ENCODE results near the gene TSHZ2. TPM values are rescaled to one million over a fixed set of nuclear protein-coding genes. Genes with fewer than 3 reads are reported as not detected.

The TSHZ2 gene
- total RNA-seq, 1 experiment from 2014 or later, result 2.3 TPM

DNA sequence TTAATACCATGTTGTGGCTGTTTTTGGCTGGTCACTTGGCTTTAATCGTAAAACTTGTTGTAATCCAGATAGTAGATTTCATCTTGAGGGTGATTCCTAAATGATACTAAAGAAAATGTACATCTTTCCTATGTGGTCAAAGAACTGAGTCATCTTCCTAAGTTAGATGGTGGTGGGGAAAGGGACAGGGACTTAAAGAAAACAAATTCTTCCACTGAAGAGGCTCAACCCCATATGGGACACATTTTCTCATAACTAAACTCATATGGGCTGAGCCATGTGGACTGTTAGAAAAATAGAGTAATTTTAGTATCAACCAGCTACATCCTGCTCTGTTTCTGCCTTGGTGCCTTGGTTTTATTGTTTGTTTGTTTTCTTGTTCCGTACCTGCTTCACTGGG, 155.8 kb downstream of the TSHZ2 start:
- TF ChIP-seq, protein P1, sequence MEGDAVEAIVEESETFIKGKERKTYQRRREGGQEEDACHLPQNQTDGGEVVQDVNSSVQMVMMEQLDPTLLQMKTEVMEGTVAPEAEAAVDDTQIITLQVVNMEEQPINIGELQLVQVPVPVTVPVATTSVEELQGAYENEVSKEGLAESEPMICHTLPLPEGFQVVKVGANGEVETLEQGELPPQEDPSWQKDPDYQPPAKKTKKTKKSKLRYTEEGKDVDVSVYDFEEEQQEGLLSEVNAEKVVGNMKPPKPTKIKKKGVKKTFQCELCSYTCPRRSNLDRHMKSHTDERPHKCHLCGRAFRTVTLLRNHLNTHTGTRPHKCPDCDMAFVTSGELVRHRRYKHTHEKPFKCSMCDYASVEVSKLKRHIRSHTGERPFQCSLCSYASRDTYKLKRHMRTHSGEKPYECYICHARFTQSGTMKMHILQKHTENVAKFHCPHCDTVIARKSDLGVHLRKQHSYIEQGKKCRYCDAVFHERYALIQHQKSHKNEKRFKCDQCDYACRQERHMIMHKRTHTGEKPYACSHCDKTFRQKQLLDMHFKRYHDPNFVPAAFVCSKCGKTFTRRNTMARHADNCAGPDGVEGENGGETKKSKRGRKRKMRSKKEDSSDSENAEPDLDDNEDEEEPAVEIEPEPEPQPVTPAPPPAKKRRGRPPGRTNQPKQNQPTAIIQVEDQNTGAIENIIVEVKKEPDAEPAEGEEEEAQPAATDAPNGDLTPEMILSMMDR (IDR thresholded peaks at IDR 0.05; ENCODE audit: unreplicated experiment), result no peak
- intact Hi-C loops (cut with micrococcal nuclease), result no loop called here
- no peak for DNase-seq (ENCODE audit: unreplicated experiment)
- H3K4me1 Mint-ChIP-seq (ENCODE audit: insufficient read depth, unreplicated experiment), result peaks cover 9% of the 10 kb centered on the region
- H3K4me3 Mint-ChIP-seq (ENCODE audit: unreplicated experiment), result no peak overlapping the region
- H3K36me3 Mint-ChIP-seq (ENCODE audit: insufficient read depth, unreplicated experiment), result peaks cover 5% of the 10 kb centered on the region
- H3K27me3 Mint-ChIP-seq (ENCODE audit: insufficient read depth, unreplicated experiment), result no peaks in the 10 kb centered on the region
- H3K27ac Mint-ChIP-seq (ENCODE audit: low read depth, unreplicated experiment), result no peak overlapping the region
- ChIA-PET POLR2A (no interaction called here), CTCF (no interaction called here)
- no peaks in the 10 kb centered on the region for H3K9me3 Mint-ChIP-seq (ENCODE audit: unreplicated experiment)
- no TSS peak for BruUV-seq (replicated peaks)

DNA sequence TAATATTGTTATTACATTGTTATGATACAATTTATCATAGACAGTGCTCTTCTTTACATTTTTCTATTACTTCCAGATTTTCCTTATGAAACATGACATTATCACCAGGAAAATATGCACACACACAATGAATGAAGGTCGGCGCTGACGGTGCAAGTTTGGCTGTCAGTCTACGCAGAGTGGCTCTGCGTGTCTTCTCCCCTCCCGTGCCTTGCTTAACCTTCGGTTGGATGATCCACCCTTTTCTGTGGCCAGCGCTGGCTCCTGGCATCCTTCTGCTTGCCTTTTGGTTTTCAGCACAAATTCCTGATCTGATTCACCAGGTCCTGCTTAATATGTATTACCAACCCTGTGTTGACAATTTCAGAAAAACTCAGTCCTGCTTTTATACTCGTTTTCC, 157.4 kb downstream of the TSHZ2 start:
- peaks cover 9% of the 10 kb centered on the region for H3K4me1 Mint-ChIP-seq (ENCODE audit: insufficient read depth, unreplicated experiment)
- H3K27ac Mint-ChIP-seq (ENCODE audit: low read depth, unreplicated experiment), result no peak overlapping the region
- POLR2A ChIA-PET, result no interaction called here
- intact Hi-C loops (cut with micrococcal nuclease), result no loop called here
- TF ChIP-seq, protein P1 (IDR thresholded peaks at IDR 0.05; ENCODE audit: unreplicated experiment), result no peak
- no peak for DNase-seq (ENCODE audit: unreplicated experiment)
- H3K36me3 Mint-ChIP-seq (ENCODE audit: insufficient read depth, unreplicated experiment), result peaks cover 6% of the 10 kb centered on the region
- no peaks in the 10 kb centered on the region for H3K9me3 Mint-ChIP-seq (ENCODE audit: unreplicated experiment)
- H3K4me3 Mint-ChIP-seq (ENCODE audit: unreplicated experiment), result no peak overlapping the region
- CTCF ChIA-PET, result interaction anchor here (0.6 kb wide), 2 partner anchors 68 to 434 kb away, joined by 3 read pairs; no protein-coding TSS in a partner anchor
- BruUV-seq (replicated peaks), result no TSS peak
- no peaks in the 10 kb centered on the region for H3K27me3 Mint-ChIP-seq (ENCODE audit: insufficient read depth, unreplicated experiment)

DNA sequence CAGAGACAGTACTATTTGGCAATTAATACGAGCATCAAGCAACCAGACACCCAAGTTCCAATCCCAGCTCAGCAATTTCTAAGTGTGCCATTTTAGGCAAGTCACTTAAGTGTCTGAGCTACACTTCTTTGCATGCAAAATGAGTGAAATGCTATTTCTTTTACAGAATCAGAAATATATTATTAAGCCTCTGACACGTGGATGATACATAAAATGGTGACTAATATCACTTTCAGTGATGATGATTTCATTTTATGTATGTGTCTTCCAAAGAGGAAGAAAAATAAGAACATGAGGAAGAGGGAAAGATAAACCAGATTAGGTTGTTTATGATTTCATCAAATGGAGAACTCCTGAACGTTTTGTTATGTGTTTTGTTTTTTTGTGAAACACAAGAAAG, 158.6 kb downstream of the TSHZ2 start:
- no TSS peak for BruUV-seq (replicated peaks)
- Mint-ChIP-seq H3K36me3 (ENCODE audit: insufficient read depth, unreplicated experiment) (peaks cover 6% of the 10 kb centered on the region), H3K27ac (ENCODE audit: low read depth, unreplicated experiment) (no peak overlapping the region), H3K27me3 (ENCODE audit: insufficient read depth, unreplicated experiment) (no peaks in the 10 kb centered on the region), H3K4me1 (ENCODE audit: insufficient read depth, unreplicated experiment) (peaks cover 9% of the 10 kb centered on the region), H3K9me3 (ENCODE audit: unreplicated experiment) (no peaks in the 10 kb centered on the region), H3K4me3 (ENCODE audit: unreplicated experiment) (no peak overlapping the region)
- TF ChIP-seq, protein P1 (IDR thresholded peaks at IDR 0.05; ENCODE audit: unreplicated experiment), result no peak
- POLR2A ChIA-PET, result no interaction called here
- CTCF ChIA-PET, result no interaction called here
- intact Hi-C loops (cut with micrococcal nuclease), result no loop called here
- no peak for DNase-seq (ENCODE audit: unreplicated experiment)

DNA sequence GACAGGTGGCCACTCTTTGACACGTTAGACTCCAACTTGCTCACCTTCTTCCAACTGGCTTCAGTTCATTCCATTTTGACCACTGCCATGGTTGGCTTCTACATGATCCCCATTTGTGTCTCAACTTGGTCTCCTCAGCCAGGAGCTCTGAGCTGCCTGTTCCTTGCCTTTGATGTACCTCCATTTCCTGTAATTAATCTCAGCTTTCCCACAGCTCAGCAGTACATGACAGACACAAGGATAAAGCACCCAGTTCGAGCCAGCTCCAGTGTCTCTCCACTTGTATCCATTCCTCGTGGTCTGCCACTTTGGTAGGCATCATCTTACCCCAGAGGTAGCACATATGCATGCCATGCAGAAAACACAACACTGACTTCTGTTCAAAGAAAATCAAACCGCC, 161.0 kb downstream of the TSHZ2 start:
- H3K27ac Mint-ChIP-seq (ENCODE audit: low read depth, unreplicated experiment), result no peak overlapping the region
- no peaks in the 10 kb centered on the region for H3K9me3 Mint-ChIP-seq (ENCODE audit: unreplicated experiment)
- peaks cover 5% of the 10 kb centered on the region for H3K4me1 Mint-ChIP-seq (ENCODE audit: insufficient read depth, unreplicated experiment)
- TF ChIP-seq, protein P1 (IDR thresholded peaks at IDR 0.05; ENCODE audit: unreplicated experiment), result no peak
- H3K4me3 Mint-ChIP-seq (ENCODE audit: unreplicated experiment), result no peak overlapping the region
- peaks cover 6% of the 10 kb centered on the region for H3K36me3 Mint-ChIP-seq (ENCODE audit: insufficient read depth, unreplicated experiment)
- no peak for DNase-seq (ENCODE audit: unreplicated experiment)
- POLR2A ChIA-PET, result no interaction called here
- no peaks in the 10 kb centered on the region for H3K27me3 Mint-ChIP-seq (ENCODE audit: insufficient read depth, unreplicated experiment)
- BruUV-seq (replicated peaks), result no TSS peak
- CTCF ChIA-PET, result interaction anchor here (0.6 kb wide), 1 partner anchor 92 kb away, joined by 3 read pairs; no protein-coding TSS in a partner anchor
- intact Hi-C loops (cut with micrococcal nuclease), result no loop called here
